Right lobe of liver (tissue), 6 donors: ENCODE results near the gene LCE3D. TPM values are rescaled to one million over a fixed set of nuclear protein-coding genes. Genes with fewer than 3 reads are reported as not detected.

Experiments used
- ATAC-seq, 4 donors: fragments of 200-7000 bp; cut with Tn5 transposase; one replicate each; pipeline ENCODE4 v1.9.1; 2020; ENCODE audit warnings: mild to moderate bottlenecking in 4 of 4, moderate library complexity in 4 of 4
- DNase-seq, 3 donors: peaks; one replicate each; pipeline ENCODE4 v3.0.0-alpha.2; 2020
- H3K27ac ChIP-seq, 3 donors: fragments of 200-600 bp; one replicate each; pipeline ENCODE4 v1.8.0; 2022
- H3K27me3 ChIP-seq, 2 donors: fragments of 200-600 bp; one replicate each; pipeline ENCODE4 v1.8.0; 2022
- H3K36me3 ChIP-seq, 4 donors: fragments of 200-600 bp; sonication (generic) in 1 of 4; one replicate each; pipeline versions ENCODE4 v1.5.1 to v1.8.0; 2017 to 2022; ENCODE audit warnings: control low read depth in 1 of 4
- H3K4me1 ChIP-seq, 4 donors: fragments of 200-600 bp; sonication (generic) in 1 of 4; one replicate each; pipeline versions ENCODE4 v1.5.1 to v1.8.0; 2017 to 2022; ENCODE audit warnings: control low read depth in 1 of 4
- H3K4me3 ChIP-seq, 3 donors: fragments of 200-600 bp; one replicate each; pipeline ENCODE4 v1.8.0; 2022
- H3K9me3 ChIP-seq, 4 donors: fragments of 200-600 bp; sonication (generic) in 1 of 4; one replicate each; pipeline versions ENCODE4 v1.5.1 to v1.8.0; 2017 to 2022; ENCODE audit warnings: control low read depth in 1 of 4
- CTCF ChIP-seq, 4 donors: fragments of 200-600 bp in 3 of 4; fragments of 450-650 bp in 1 of 4; IDR thresholded peaks; one replicate each; pipeline versions ENCODE4 v1.5.1 to v1.8.0; 2016 to 2022; ENCODE audit warnings: antibody characterized with exemption in 4 of 4, mild to moderate bottlenecking in 2 of 4
- POLR2A ChIP-seq: fragments of 450-650 bp; IDR thresholded peaks from one replicate; pipeline ENCODE4 v1.6.1; 2017; ENCODE audit warnings: antibody characterized with exemption, mild to moderate bottlenecking
- WGBS: methylation state at CpG from one replicate; pipeline ENCODE4 v1.1.6; 2018; ENCODE audit warnings: low coverage, low lambda C conversion rate; ENCODE audit not compliant: insufficient coverage; ENCODE audit errors: missing lambda C conversion rate; 5-methylcytosine and 5-hydroxymethylcytosine counted together
- intact Hi-C, 2 donors: fragments of 100-400 bp; cut with DNase I; formaldehyde crosslinking; loops; one replicate each; pipeline versions ENCODE4 v1.11.2 to v1.14.1; 2022
- long read RNA-seq: library from polyadenylated mRNA; unstranded; transcript quantifications from one replicate; pipeline ENCODE4 v2.0.0, GENCODE V29; 2019
- total RNA-seq, 6 experiments: library from RNA; depleted of rRNA in 2 of 6; stranded (reverse); fragments of >200 nt in 2 of 6; fragmentation: NEBNext Ultra II Directional in 3 of 6; extraction: Animal tissue kit (Norgen Biotek cat#: 25700) in 3 of 6; gene quantifications; one replicate each; pipeline versions ENCODE4 v1.1.0 to v1.2.4, GENCODE V29; 2016 to 2023
- donor health status: DM: no; HTN: yes; CAD: no.
- donor health status: DM: no; HTN: no; CAD: no.
- donor health status: DM: no; HTN: no; CAD: no.
- donor health status: DM: no; HTN: yes; CAD: no.
- donor health status: DM: no; HTN: yes; CAD: no.

LCE3D gene
- total RNA-seq = not detected
- long read RNA-seq = 0 reads

GRCh38 chr1:152580433-152580832 is at the start of gene LCE3D:
Gene LCE3D, minus strand, starts transcription at chr1:152580516. Its CDS starts 580 bp downstream, at chr1:152579936.
- DNase-seq (no peak), ATAC-seq (no peak)
- Histone ChIP-seq H3K4me1 (no peaks in the 10 kb centered on the region), H3K36me3 (no peaks in the 10 kb centered on the region), H3K9me3 (no peaks in the 10 kb centered on the region), H3K27me3 (no peaks in the 10 kb centered on the region), H3K4me3 (no peak within 1 kb of the TSS), H3K27ac (no peak within 1 kb of the TSS)
- 20% methylated on average over 1 of the region's 4 CpGs for WGBS
- TF ChIP-seq CTCF (IDR thresholded peaks at IDR 0.05) (no peak), POLR2A (no peak)
- intact Hi-C loops = no loop called here

GRCh38 chr1:152626744-152627143 is 46.4 kb upstream of the LCE3D start:
- 50% methylated on average over 1 of the region's 1 CpG for WGBS
- H3K9me3 ChIP-seq = no peaks in the 10 kb centered on the region
- no peak overlapping the region for H3K27ac ChIP-seq
- TF ChIP-seq CTCF (IDR thresholded peaks at IDR 0.05) (no peak), POLR2A (no peak)
- no peak overlapping the region for H3K4me3 ChIP-seq
- no peaks in the 10 kb centered on the region for H3K27me3 ChIP-seq
- no peaks in the 10 kb centered on the region for H3K4me1 ChIP-seq
- DNase-seq = no peak
- no peaks in the 10 kb centered on the region for H3K36me3 ChIP-seq
- intact Hi-C loops = no loop called here
- no peak for ATAC-seq

GRCh38 chr1:152623203-152623844 is 43.0 kb upstream of the LCE3D start:
- Histone ChIP-seq H3K36me3 (no peaks in the 10 kb centered on the region), H3K27me3 (no peaks in the 10 kb centered on the region), H3K27ac (no peak overlapping the region), H3K9me3 (no peaks in the 10 kb centered on the region), H3K4me1 (no peaks in the 10 kb centered on the region), H3K4me3 (no peak overlapping the region)
- intact Hi-C loops = no loop called here
- no peak for TF ChIP-seq POLR2A
- peak in 1 of 4 donors; percentile 40 for TF ChIP-seq CTCF (IDR thresholded peaks at IDR 0.05)
- 59% methylated on average over 7 of the region's 29 CpGs for WGBS
- peak in 2 of 3 donors; percentile 51 to 57 for DNase-seq
- peak in 3 of 4 donors; percentile 10 to 68 (median 45) for ATAC-seq

- H3K9me3 ChIP-seq = no peaks in the 10 kb centered on the region
- H3K27me3 ChIP-seq = no peaks in the 10 kb centered on the region
- no peak within 1 kb of the TSS for H3K27ac ChIP-seq
- no peaks in the 10 kb centered on the region for H3K4me1 ChIP-seq
- intact Hi-C loops = no loop called here
- ATAC-seq (peak in 2 of 4 donors; percentile 10 to 75), DNase-seq (peak in 2 of 3 donors; percentile 53 to 65)
- H3K4me3 ChIP-seq = no peak within 1 kb of the TSS
- no peaks in the 10 kb centered on the region for H3K36me3 ChIP-seq
- WGBS = 31% methylated on average over 2 of the region's 10 CpGs
- no peak for TF ChIP-seq POLR2A
- no peak for TF ChIP-seq CTCF (IDR thresholded peaks at IDR 0.05)
Measured at GRCh38 chr1:152622803-152623202, 42.5 kb upstream of the LCE3D start, which contains the start of gene LCE3A. Gene LCE3A, minus strand, starts transcription at chr1:152623103. Its CDS starts 0 bp downstream, at chr1:152623103.
